ENCODE results near the gene PROM1. TPM values are rescaled to one million over a fixed set of nuclear protein-coding genes. Genes with fewer than 3 reads are reported as not detected.

PROM1 gene
- total RNA-seq, 3 donors from 2014 or later: 0.64 to 106 (median 40.0) TPM

DNA sequence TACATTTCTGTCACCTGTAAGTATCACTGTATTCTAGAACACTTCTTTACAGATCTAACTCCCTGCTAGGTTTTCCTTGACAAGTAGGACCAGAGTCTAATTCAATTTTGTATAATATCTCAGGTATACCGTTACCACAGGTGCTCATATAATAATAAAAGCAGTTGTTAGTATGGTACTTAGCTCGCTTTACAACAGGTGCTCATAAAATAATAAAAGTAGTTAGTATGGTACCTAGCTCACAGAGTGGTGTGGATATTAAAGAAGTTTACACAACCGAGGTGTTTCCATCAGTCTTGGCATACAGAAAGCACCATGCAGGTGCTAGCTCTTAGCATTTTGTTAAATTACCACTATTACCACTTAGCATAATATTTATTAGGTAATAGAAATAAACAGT is 88.0 kb downstream of the PROM1 start:
- Histone ChIP-seq H3K9me3 (no peaks in the 10 kb centered on the region), H3K27ac (no peak overlapping the region), H3K36me3 (no peaks in the 10 kb centered on the region), H3K4me3 (no peak overlapping the region), H3K4me1 (no peaks in the 10 kb centered on the region), H3K27me3 (no peaks in the 10 kb centered on the region)
- DNase-seq (ENCODE audit: low spot score in 2 of 2): no peak
- intact Hi-C loops (cut with DNase I; ENCODE audit: low total_unique reads): no loop called here
- TF ChIP-seq POLR2A (IDR thresholded peaks at IDR 0.05) (no peak), POLR2AphosphoS5 (IDR thresholded peaks at IDR 0.05) (no peak)
- TF ChIP-seq, protein P1, sequence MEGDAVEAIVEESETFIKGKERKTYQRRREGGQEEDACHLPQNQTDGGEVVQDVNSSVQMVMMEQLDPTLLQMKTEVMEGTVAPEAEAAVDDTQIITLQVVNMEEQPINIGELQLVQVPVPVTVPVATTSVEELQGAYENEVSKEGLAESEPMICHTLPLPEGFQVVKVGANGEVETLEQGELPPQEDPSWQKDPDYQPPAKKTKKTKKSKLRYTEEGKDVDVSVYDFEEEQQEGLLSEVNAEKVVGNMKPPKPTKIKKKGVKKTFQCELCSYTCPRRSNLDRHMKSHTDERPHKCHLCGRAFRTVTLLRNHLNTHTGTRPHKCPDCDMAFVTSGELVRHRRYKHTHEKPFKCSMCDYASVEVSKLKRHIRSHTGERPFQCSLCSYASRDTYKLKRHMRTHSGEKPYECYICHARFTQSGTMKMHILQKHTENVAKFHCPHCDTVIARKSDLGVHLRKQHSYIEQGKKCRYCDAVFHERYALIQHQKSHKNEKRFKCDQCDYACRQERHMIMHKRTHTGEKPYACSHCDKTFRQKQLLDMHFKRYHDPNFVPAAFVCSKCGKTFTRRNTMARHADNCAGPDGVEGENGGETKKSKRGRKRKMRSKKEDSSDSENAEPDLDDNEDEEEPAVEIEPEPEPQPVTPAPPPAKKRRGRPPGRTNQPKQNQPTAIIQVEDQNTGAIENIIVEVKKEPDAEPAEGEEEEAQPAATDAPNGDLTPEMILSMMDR (IDR thresholded peaks at IDR 0.05): no peak

DNA sequence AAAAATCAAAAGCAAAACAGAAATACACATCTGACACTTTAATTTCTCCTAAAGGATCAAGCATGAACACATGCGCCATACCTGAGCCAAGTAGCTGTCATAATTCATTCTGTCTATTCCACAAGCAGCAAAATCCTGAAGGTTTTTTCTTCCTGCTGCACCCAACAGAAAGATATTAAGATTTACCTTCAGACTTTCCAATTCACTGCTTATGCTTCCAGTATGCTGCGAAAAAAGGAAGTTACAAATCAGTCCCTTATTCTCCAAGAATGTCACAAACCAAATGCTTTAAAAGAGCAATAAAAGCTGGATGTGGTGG is 91.7 kb downstream of the PROM1 start:
- Histone ChIP-seq H3K27me3 (no peaks in the 10 kb centered on the region), H3K36me3 (no peaks in the 10 kb centered on the region), H3K9me3 (no peaks in the 10 kb centered on the region), H3K27ac (no peak overlapping the region), H3K4me3 (no peak overlapping the region), H3K4me1 (no peaks in the 10 kb centered on the region)
- intact Hi-C loops (cut with DNase I; ENCODE audit: low total_unique reads): no loop called here
- DNase-seq (ENCODE audit: low spot score in 2 of 2): no peak
- TF ChIP-seq, protein P1 (IDR thresholded peaks at IDR 0.05): no peak
- TF ChIP-seq POLR2AphosphoS5 (IDR thresholded peaks at IDR 0.05): no peak
- no peak for TF ChIP-seq POLR2A (IDR thresholded peaks at IDR 0.05)

DNA sequence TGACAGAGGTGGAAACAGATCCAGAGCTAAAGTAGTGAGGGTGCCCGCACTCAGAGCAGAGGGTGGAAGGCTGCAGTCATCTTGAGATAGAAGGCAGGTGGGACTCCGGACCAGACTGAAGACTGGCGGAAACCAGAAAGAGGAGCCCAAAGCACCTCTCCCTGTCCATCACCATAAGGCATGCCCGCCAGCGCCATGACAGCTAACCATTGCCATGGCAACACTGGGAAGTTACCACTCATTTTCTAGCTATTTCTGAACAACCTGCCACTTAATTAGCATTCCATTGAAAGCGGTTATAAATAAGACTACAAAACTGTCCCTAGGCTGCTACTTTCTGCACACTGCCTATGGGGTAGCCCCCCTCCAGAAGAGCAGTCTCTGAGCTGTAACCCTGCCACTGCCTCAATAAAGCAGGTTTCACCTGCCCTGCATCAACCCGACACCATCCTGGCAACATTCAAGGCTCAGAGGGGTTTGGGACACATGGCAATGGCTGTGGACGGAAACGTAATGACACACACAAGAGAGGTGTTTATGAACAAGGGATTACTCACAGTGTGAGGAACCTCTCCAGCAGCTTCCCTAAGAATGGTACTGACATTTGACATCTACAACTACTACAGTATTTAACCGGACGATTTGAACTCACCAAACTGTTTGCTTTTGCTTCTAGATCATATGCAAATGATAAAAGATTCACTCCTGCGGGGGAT is 93.1 kb downstream of the PROM1 start:
- intact Hi-C loops (cut with DNase I; ENCODE audit: low total_unique reads): no loop called here
- TF ChIP-seq POLR2AphosphoS5 (IDR thresholded peaks at IDR 0.05) (no peak), POLR2A (IDR thresholded peaks at IDR 0.05) (no peak)
- TF ChIP-seq, protein P1 (IDR thresholded peaks at IDR 0.05): no peak
- DNase-seq (ENCODE audit: low spot score in 2 of 2): no peak

DNA sequence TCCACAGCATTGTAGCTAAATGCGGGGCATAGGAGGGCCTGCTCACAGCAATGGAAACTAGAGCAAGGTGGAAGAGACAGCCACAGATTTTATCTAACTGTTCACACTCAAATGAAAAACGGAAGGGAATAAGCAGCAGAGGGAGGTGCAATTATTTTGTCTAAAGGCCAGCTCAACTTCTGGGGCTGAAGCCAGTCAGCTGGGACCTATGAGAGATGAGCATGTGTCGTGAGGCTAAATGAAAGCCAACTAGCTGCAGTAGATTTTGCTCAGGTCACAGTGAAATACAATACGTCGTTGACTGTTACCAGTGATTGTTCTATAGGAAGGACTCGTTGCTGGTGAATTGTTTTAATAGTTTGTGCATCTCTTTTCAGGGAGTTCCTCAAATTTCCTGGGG is 94.4 kb downstream of the PROM1 start:
- H3K27ac ChIP-seq: no peak overlapping the region
- TF ChIP-seq POLR2A (IDR thresholded peaks at IDR 0.05): no peak
- no peak for TF ChIP-seq POLR2AphosphoS5 (IDR thresholded peaks at IDR 0.05)
- TF ChIP-seq, protein P1 (IDR thresholded peaks at IDR 0.05): no peak
- H3K4me1 ChIP-seq: no peaks in the 10 kb centered on the region
- no peak for DNase-seq (ENCODE audit: low spot score in 2 of 2)
- intact Hi-C loops (cut with DNase I; ENCODE audit: low total_unique reads): no loop called here
- no peaks in the 10 kb centered on the region for H3K27me3 ChIP-seq
- H3K4me3 ChIP-seq: no peak overlapping the region
- H3K9me3 ChIP-seq: no peaks in the 10 kb centered on the region
- H3K36me3 ChIP-seq: no peaks in the 10 kb centered on the region

More for the DNA sequence above, 93.1 kb downstream of the PROM1 start:
- Histone ChIP-seq H3K4me3 (no peak overlapping the region), H3K27ac (no peak overlapping the region), H3K9me3 (no peaks in the 10 kb centered on the region), H3K36me3 (no peaks in the 10 kb centered on the region), H3K27me3 (no peaks in the 10 kb centered on the region), H3K4me1 (no peaks in the 10 kb centered on the region)

DNA sequence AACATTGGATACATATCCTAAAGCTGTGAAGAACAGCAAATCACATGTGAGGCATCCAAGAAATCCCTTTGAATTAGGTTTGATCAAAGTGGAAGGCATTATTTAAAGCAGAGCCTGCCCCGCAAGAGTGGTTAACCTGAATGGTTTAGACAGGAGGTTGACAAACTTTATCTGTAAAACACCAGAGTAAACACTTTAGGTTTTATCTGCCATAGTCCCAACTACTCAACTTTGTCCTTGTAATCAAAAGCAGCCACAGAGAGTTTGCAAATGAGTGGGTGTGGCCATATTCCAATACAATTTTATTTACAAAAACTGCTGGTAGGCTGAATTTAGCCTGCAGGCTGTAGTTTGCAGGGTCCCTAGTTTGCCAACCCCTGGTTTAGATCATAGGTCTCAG is 95.6 kb downstream of the PROM1 start:
- no peak for DNase-seq (ENCODE audit: low spot score in 2 of 2)
- H3K27me3 ChIP-seq: no peaks in the 10 kb centered on the region
- H3K36me3 ChIP-seq: no peaks in the 10 kb centered on the region
- H3K27ac ChIP-seq: no peak overlapping the region
- no peaks in the 10 kb centered on the region for H3K9me3 ChIP-seq
- H3K4me3 ChIP-seq: no peak overlapping the region
- H3K4me1 ChIP-seq: no peaks in the 10 kb centered on the region
- TF ChIP-seq POLR2AphosphoS5 (IDR thresholded peaks at IDR 0.05) (no peak), POLR2A (IDR thresholded peaks at IDR 0.05) (no peak)
- TF ChIP-seq, protein P1 (IDR thresholded peaks at IDR 0.05): no peak
- intact Hi-C loops (cut with DNase I; ENCODE audit: low total_unique reads): no loop called here
